ENCODE results near the gene AGTRAP. TPM values are rescaled to one million over a fixed set of nuclear protein-coding genes. Genes with fewer than 3 reads are reported as not detected.

AGTRAP gene
- total and polyA plus RNA-seq, 2 donors (not counting 1 experiment from before 2014, with no cell fraction given), result 25.5 to 58.8 TPM

GRCh38 chr1:11769274-11769673 is 33.3 kb downstream of the AGTRAP start:
- H3K9ac ChIP-seq (ENCODE audit: insufficient read depth, low read length), result no peak overlapping the region

GRCh38 chr1:11770011-11770410 is 34.1 kb downstream of the AGTRAP start:
- no peaks in the 10 kb centered on the region for H3K9me3 ChIP-seq (ENCODE audit: control insufficient read depth, insufficient read depth, low read depth, low read length)
- DNase-seq (ENCODE audit: low read depth in 2 of 2), result no peak
- no peak overlapping the region for H2AFZ ChIP-seq (ENCODE audit: low read length)
- no peak overlapping the region for H3K4me2 ChIP-seq (ENCODE audit: extremely low read depth, insufficient read depth, low read length)
- no peak overlapping the region for H3K9ac ChIP-seq (ENCODE audit: insufficient read depth, low read length)
- no peaks in the 10 kb centered on the region for H4K20me1 ChIP-seq (ENCODE audit: control insufficient read depth, extremely low read depth, insufficient read depth, low read length)
- no peak for TF ChIP-seq CTCF (conservative IDR thresholded peaks at IDR 0.05 in 1 of 2, IDR thresholded peaks at IDR 0.05 in 1 of 2; ENCODE audit: low read depth in 1 of 2, low read length in 2 of 2)
- no peak for TF ChIP-seq EZH2 (IDR thresholded peaks at IDR 0.05; ENCODE audit: low read length, missing control alignments)
- H3K27ac ChIP-seq (ENCODE audit: insufficient read depth, low read length), result no peak overlapping the region
- H3K4me1 ChIP-seq (ENCODE audit: control insufficient read depth, extremely low read depth, insufficient read depth, low read length), result no peaks in the 10 kb centered on the region
- no peak overlapping the region for H3K4me3 ChIP-seq (replicated peaks in 1 of 4; ENCODE audit: control extremely low read depth in 1 of 4, insufficient read depth in 1 of 4, low read depth in 3 of 4, low read length in 4 of 4)
- no peaks in the 10 kb centered on the region for H3K36me3 ChIP-seq (ENCODE audit: control insufficient read depth, insufficient read depth, low read length)
- H3K27me3 ChIP-seq (ENCODE audit: control insufficient read depth, insufficient read depth, low read length), result peaks cover 6% of the 10 kb centered on the region
- no peaks in the 10 kb centered on the region for H3K79me2 ChIP-seq (ENCODE audit: control insufficient read depth, insufficient read depth, low read length)

More at GRCh38 chr1:11769274-11769673, 33.3 kb downstream of the AGTRAP start:
- no peak for DNase-seq (ENCODE audit: low read depth in 2 of 2)
- Histone ChIP-seq H4K20me1 (ENCODE audit: control insufficient read depth, extremely low read depth, insufficient read depth, low read length) (no peaks in the 10 kb centered on the region), H3K9me3 (ENCODE audit: control insufficient read depth, insufficient read depth, low read depth, low read length) (no peaks in the 10 kb centered on the region), H3K4me2 (ENCODE audit: extremely low read depth, insufficient read depth, low read length) (no peak overlapping the region), H2AFZ (ENCODE audit: low read length) (no peak overlapping the region), H3K27ac (ENCODE audit: insufficient read depth, low read length) (no peak overlapping the region), H3K79me2 (ENCODE audit: control insufficient read depth, insufficient read depth, low read length) (no peaks in the 10 kb centered on the region), H3K27me3 (ENCODE audit: control insufficient read depth, insufficient read depth, low read length) (peaks cover 6% of the 10 kb centered on the region), H3K4me1 (ENCODE audit: control insufficient read depth, extremely low read depth, insufficient read depth, low read length) (no peaks in the 10 kb centered on the region), H3K36me3 (ENCODE audit: control insufficient read depth, insufficient read depth, low read length) (no peaks in the 10 kb centered on the region), H3K4me3 (replicated peaks in 1 of 4; ENCODE audit: control extremely low read depth in 1 of 4, insufficient read depth in 1 of 4, low read depth in 3 of 4, low read length in 4 of 4) (no peak overlapping the region)
- TF ChIP-seq CTCF (conservative IDR thresholded peaks at IDR 0.05 in 1 of 2, IDR thresholded peaks at IDR 0.05 in 1 of 2; ENCODE audit: low read depth in 1 of 2, low read length in 2 of 2), result no peak
- no peak for TF ChIP-seq EZH2 (IDR thresholded peaks at IDR 0.05; ENCODE audit: low read length, missing control alignments)

GRCh38 chr1:11771481-11772043 is 35.6 kb downstream of the AGTRAP start:
- Histone ChIP-seq H3K4me2 (ENCODE audit: extremely low read depth, insufficient read depth, low read length) (no peak overlapping the region), H3K27me3 (ENCODE audit: control insufficient read depth, insufficient read depth, low read length) (peaks cover 6% of the 10 kb centered on the region), H3K27ac (ENCODE audit: insufficient read depth, low read length) (no peak overlapping the region), H3K4me1 (ENCODE audit: control insufficient read depth, extremely low read depth, insufficient read depth, low read length) (no peaks in the 10 kb centered on the region), H3K79me2 (ENCODE audit: control insufficient read depth, insufficient read depth, low read length) (no peaks in the 10 kb centered on the region), H3K9ac (ENCODE audit: insufficient read depth, low read length) (no peak overlapping the region), H4K20me1 (ENCODE audit: control insufficient read depth, extremely low read depth, insufficient read depth, low read length) (no peaks in the 10 kb centered on the region), H2AFZ (ENCODE audit: low read length) (no peak overlapping the region), H3K36me3 (ENCODE audit: control insufficient read depth, insufficient read depth, low read length) (no peaks in the 10 kb centered on the region), H3K4me3 (replicated peaks in 1 of 4; ENCODE audit: control extremely low read depth in 1 of 4, insufficient read depth in 1 of 4, low read depth in 3 of 4, low read length in 4 of 4) (no peak overlapping the region), H3K9me3 (ENCODE audit: control insufficient read depth, insufficient read depth, low read depth, low read length) (no peaks in the 10 kb centered on the region)
- DNase-seq (ENCODE audit: low read depth in 2 of 2), result no peak
- TF ChIP-seq EZH2 (IDR thresholded peaks at IDR 0.05; ENCODE audit: low read length, missing control alignments) (no peak), CTCF (conservative IDR thresholded peaks at IDR 0.05 in 1 of 2, IDR thresholded peaks at IDR 0.05 in 1 of 2; ENCODE audit: low read depth in 1 of 2, low read length in 2 of 2) (no peak)

Measured in fibroblast of lung (primary cell).